CD4-positive, CD25-positive, alpha-beta regulatory T cell (primary cell): ENCODE measurements around the gene MYO3B. TPM values are rescaled to one million over a fixed set of nuclear protein-coding genes. Genes with fewer than 3 reads are reported as not detected.
"Not testable (repeated sequence)": the region's sequence is repeated elsewhere in the genome, so short reads cannot be mapped to it uniquely, and the experiment has no call there.

ENCODE experiments used
- ATAC-seq, 2 donors: fragments of 150-1000 bp; cut with Tn5 transposase; one replicate each; pipeline ENCODE4 v1.10.0; 2021; ENCODE audit warnings: low read depth in 2 of 2, moderate number of reproducible peaks in 2 of 2, moderate library complexity in 1 of 2
- DNase-seq, 3 donors: peaks; one replicate each; pipeline versions ENCODE4 v3.0.0 to v3.0.0-alpha.2; 2012 to 2022; ENCODE audit warnings: mixed read lengths in 1 of 3
- H3K27ac ChIP-seq: one replicate; pipeline ENCODE4 v1.7.0; 2013; ENCODE audit warnings: mild to moderate bottlenecking, low read length; ENCODE audit not compliant: insufficient read depth, poor library complexity, severe bottlenecking
- H3K27me3 ChIP-seq: one replicate; pipeline ENCODE4 v1.7.0; 2013; ENCODE audit warnings: low read length; ENCODE audit not compliant: control insufficient read depth, insufficient read depth
- H3K36me3 ChIP-seq: one replicate; pipeline ENCODE4 v1.7.0; 2013; ENCODE audit warnings: mild to moderate bottlenecking, low read length, moderate library complexity; ENCODE audit not compliant: control insufficient read depth, insufficient read depth
- H3K4me1 ChIP-seq: 2 replicates; pipeline ENCODE4 v1.7.0; 2013; ENCODE audit warnings: mild to moderate bottlenecking, low read length; ENCODE audit not compliant: insufficient read depth, control insufficient read depth, poor library complexity, severe bottlenecking
- H3K4me3 ChIP-seq: one replicate; pipeline ENCODE4 v1.7.0; 2013; ENCODE audit warnings: low read depth, mild to moderate bottlenecking, low read length, moderate library complexity
- H3K9me3 ChIP-seq, 2 experiments: 1 replicate in 1 of 2; 2 replicates in 1 of 2; pipeline ENCODE4 v1.7.0; 2013; ENCODE audit warnings: low read length in 2 of 2, mild to moderate bottlenecking in 1 of 2, moderate library complexity in 1 of 2; ENCODE audit not compliant: control insufficient read depth in 2 of 2
- H3K27ac Mint-ChIP-seq, 3 donors: one replicate each; pipeline ENCODE4 v1.8.0; 2020 to 2022; ENCODE audit warnings: mild to moderate bottlenecking in 3 of 3, mixed read lengths in 3 of 3, moderate library complexity in 2 of 3
- H3K27me3 Mint-ChIP-seq: one replicate; pipeline ENCODE4 v1.8.0; 2022; ENCODE audit warnings: mild to moderate bottlenecking, mixed read lengths
- H3K36me3 Mint-ChIP-seq: one replicate; pipeline ENCODE4 v1.8.0; 2020; ENCODE audit warnings: mixed read lengths
- H3K4me1 Mint-ChIP-seq, 4 donors: one replicate each; pipeline ENCODE4 v1.8.0; 2020 to 2022; ENCODE audit warnings: mixed read lengths in 4 of 4, mild to moderate bottlenecking in 1 of 4
- H3K4me3 Mint-ChIP-seq, 4 donors: one replicate each; pipeline ENCODE4 v1.8.0; 2020 to 2022; ENCODE audit warnings: mild to moderate bottlenecking in 4 of 4, mixed read lengths in 4 of 4, moderate library complexity in 3 of 4
- H3K9me3 Mint-ChIP-seq, 7 donors: one replicate each; pipeline ENCODE4 v1.8.0; 2020 to 2022; ENCODE audit warnings: mixed read lengths in 7 of 7, mild to moderate bottlenecking in 3 of 7, moderate library complexity in 2 of 7
- polyA plus RNA-seq, 4 donors: library from polyadenylated mRNA; unstranded; fragments of 300-500 nt; fragmentation: Illumina TruSeq; gene quantifications; one replicate each; pipeline ENCODE4 v1.2.3, GENCODE V29; 2021
- total RNA-seq: library from RNA; stranded (reverse); gene quantifications from one replicate; pipeline ENCODE4 v1.2.3, GENCODE V29; 2022

Gene MYO3B
- total and polyA plus RNA-seq, 5 donors from 2014 or later = not detected

- no peak overlapping the region for H3K27ac Mint-ChIP-seq
- no peak for ATAC-seq
- no peak for DNase-seq
Measured at GRCh38 chr2:170204298-170204951, 26.5 kb downstream of the MYO3B start.

GRCh38 chr2:170206246-170206645 is 28.3 kb downstream of the MYO3B start:
- Histone ChIP-seq H3K27me3 (no peaks in the 10 kb centered on the region), H3K9me3 (no peaks in the 10 kb centered on the region), H3K4me1 (no peaks in the 10 kb centered on the region), H3K36me3 (no peaks in the 10 kb centered on the region), H3K4me3 (no peak overlapping the region), H3K27ac (no peak overlapping the region)
- Mint-ChIP-seq H3K4me3 (no peak overlapping the region), H3K4me1 (no peaks in the 10 kb centered on the region), H3K27me3 (peaks cover 11% of the 10 kb centered on the region), H3K36me3 (no peaks in the 10 kb centered on the region), H3K27ac (no peak overlapping the region), H3K9me3 (peaks cover 0 to 3% (median 0%) of the 10 kb centered on the region in 7 donors)
- DNase-seq (no peak), ATAC-seq (no peak)

More at GRCh38 chr2:170204298-170204951, 26.5 kb downstream of the MYO3B start:
- Histone ChIP-seq H3K27ac (no peak overlapping the region), H3K4me1 (no peaks in the 10 kb centered on the region), H3K36me3 (no peaks in the 10 kb centered on the region), H3K9me3 (no peaks in the 10 kb centered on the region), H3K4me3 (no peak overlapping the region), H3K27me3 (peaks cover 3% of the 10 kb centered on the region)
- no peak overlapping the region for H3K4me3 Mint-ChIP-seq
- no peaks in the 10 kb centered on the region for H3K36me3 Mint-ChIP-seq
- no peaks in the 10 kb centered on the region for H3K4me1 Mint-ChIP-seq
- H3K27me3 Mint-ChIP-seq = peaks cover 15% of the 10 kb centered on the region
- H3K9me3 Mint-ChIP-seq = peaks cover 0 to 3% (median 0%) of the 10 kb centered on the region in 7 donors

GRCh38 chr2:170206805-170207407 is 29.0 kb downstream of the MYO3B start:
- Mint-ChIP-seq H3K36me3 (no peaks in the 10 kb centered on the region), H3K4me1 (no peaks in the 10 kb centered on the region), H3K4me3 (no peak overlapping the region), H3K27me3 (peaks cover 11% of the 10 kb centered on the region), H3K9me3 (peaks cover 0 to 3% (median 0%) of the 10 kb centered on the region in 7 donors), H3K27ac (no peak overlapping the region)
- Histone ChIP-seq H3K4me1 (no peaks in the 10 kb centered on the region), H3K9me3 (no peaks in the 10 kb centered on the region), H3K27ac (no peak overlapping the region), H3K36me3 (no peaks in the 10 kb centered on the region), H3K27me3 (no peaks in the 10 kb centered on the region), H3K4me3 (no peak overlapping the region)
- DNase-seq (no peak), ATAC-seq (no peak)

- Mint-ChIP-seq H3K4me3 (no peak overlapping the region), H3K27ac (no peak overlapping the region), H3K27me3 (peaks cover 11% of the 10 kb centered on the region), H3K9me3 (peaks cover 0 to 3% (median 0%) of the 10 kb centered on the region in 7 donors), H3K4me1 (no peaks in the 10 kb centered on the region), H3K36me3 (no peaks in the 10 kb centered on the region)
- Histone ChIP-seq H3K4me1 (no peaks in the 10 kb centered on the region), H3K27me3 (no peaks in the 10 kb centered on the region), H3K9me3 (no peaks in the 10 kb centered on the region), H3K36me3 (no peaks in the 10 kb centered on the region), H3K27ac (no peak overlapping the region), H3K4me3 (no peak overlapping the region)
- DNase-seq = no peak
- ATAC-seq = no peak
Measured at GRCh38 chr2:170207901-170208300, 30.0 kb downstream of the MYO3B start.

GRCh38 chr2:170208967-170209366 is 31.0 kb downstream of the MYO3B start:
- ATAC-seq = no peak
- H3K9me3 Mint-ChIP-seq = no peaks in the 10 kb centered on the region
- DNase-seq = no peak
- no peaks in the 10 kb centered on the region for H3K27me3 ChIP-seq
- H3K4me1 ChIP-seq = no peaks in the 10 kb centered on the region
- H3K4me3 Mint-ChIP-seq = no peak overlapping the region
- H3K27me3 Mint-ChIP-seq = peaks cover 16% of the 10 kb centered on the region
- H3K27ac Mint-ChIP-seq = no peak overlapping the region
- H3K9me3 ChIP-seq = no peaks in the 10 kb centered on the region
- no peaks in the 10 kb centered on the region for H3K36me3 Mint-ChIP-seq
- no peaks in the 10 kb centered on the region for H3K4me1 Mint-ChIP-seq
- H3K36me3 ChIP-seq = no peaks in the 10 kb centered on the region
- H3K27ac ChIP-seq = no peak overlapping the region
- no peak overlapping the region for H3K4me3 ChIP-seq

- H3K36me3 Mint-ChIP-seq = no peaks in the 10 kb centered on the region
- peaks cover 18% of the 10 kb centered on the region for H3K27me3 Mint-ChIP-seq
- no peak for DNase-seq
- peaks cover 0 to 4% (median 0%) of the 10 kb centered on the region in 7 donors for H3K9me3 Mint-ChIP-seq
- H3K4me1 ChIP-seq = no peaks in the 10 kb centered on the region
- H3K27ac ChIP-seq = no peak overlapping the region
- no peaks in the 10 kb centered on the region for H3K4me1 Mint-ChIP-seq
- H3K9me3 ChIP-seq = no peaks in the 10 kb centered on the region
- no peak for ATAC-seq
- H3K36me3 ChIP-seq = no peaks in the 10 kb centered on the region
- no peak overlapping the region for H3K4me3 ChIP-seq
- peak overlapping the region in 1 of 3 donors; percentile 18 for H3K27ac Mint-ChIP-seq
- H3K4me3 Mint-ChIP-seq = no peak overlapping the region
- no peaks in the 10 kb centered on the region for H3K27me3 ChIP-seq
Measured at GRCh38 chr2:170212625-170213280, 34.8 kb downstream of the MYO3B start.

- H3K36me3 Mint-ChIP-seq = not testable (repeated sequence)
Measured at GRCh38 chr2:170213281-170213625, 35.3 kb downstream of the MYO3B start.

More at GRCh38 chr2:170213281-170213625, 35.3 kb downstream of the MYO3B start:
- Mint-ChIP-seq H3K27me3 (peaks cover 15% of the 10 kb centered on the region), H3K27ac (peak overlapping the region in 1 of 3 donors; percentile 18)
- not testable (repeated sequence) for H3K9me3 Mint-ChIP-seq, DNase-seq, H3K27ac ChIP-seq, H3K27me3 ChIP-seq, H3K4me3 ChIP-seq, H3K36me3 ChIP-seq, H3K4me3 Mint-ChIP-seq, ATAC-seq, H3K4me1 Mint-ChIP-seq, H3K4me1 ChIP-seq, H3K9me3 ChIP-seq
